Progenitor cell of endocrine pancreas (in vitro differentiated cells): ENCODE results near the gene NR1D2. TPM values are rescaled to one million over a fixed set of nuclear protein-coding genes. Genes with fewer than 3 reads are reported as not detected.

Source experiments
- DNase-seq: peaks from one replicate; pipeline ENCODE4 v3.0.0; 2021; ENCODE audit warnings: low spot score; ENCODE audit not compliant: unreplicated experiment
- H3K27ac Mint-ChIP-seq: 2 replicates; pipeline ENCODE4 v1.8.0; 2021; ENCODE audit warnings: mild to moderate bottlenecking, moderate library complexity, mixed read lengths
- H3K27me3 Mint-ChIP-seq: 2 replicates; pipeline ENCODE4 v1.8.0; 2021; ENCODE audit warnings: mixed read lengths
- H3K36me3 Mint-ChIP-seq: 2 replicates; pipeline ENCODE4 v1.8.0; 2022; ENCODE audit warnings: mixed read lengths; ENCODE audit not compliant: insufficient read depth
- H3K4me1 Mint-ChIP-seq: 2 replicates; pipeline ENCODE4 v1.8.0; 2021; ENCODE audit warnings: low read depth, mixed read lengths
- H3K4me3 Mint-ChIP-seq: 2 replicates; pipeline ENCODE4 v1.8.0; 2021; ENCODE audit warnings: low read depth, mild to moderate bottlenecking, moderate library complexity, mixed read lengths
- H3K9me3 Mint-ChIP-seq: 2 replicates; pipeline ENCODE4 v1.8.0; 2021; ENCODE audit warnings: low read depth, mixed read lengths
- CTCF ChIP-seq: fragments of 200-600 bp; sonication (generic); IDR thresholded peaks from one replicate; pipeline ENCODE4 v1.5.0; 2021; ENCODE audit warnings: antibody characterized with exemption, mild to moderate bottlenecking; ENCODE audit not compliant: unreplicated experiment
- total RNA-seq: library from RNA; stranded (reverse); gene quantifications from 2 replicates; pipeline ENCODE4 v1.2.1, GENCODE V29; 2021

NR1D2 gene
- total RNA-seq, 1 donor from 2014 or later = 14.9 TPM

- H3K4me3 Mint-ChIP-seq = no peak overlapping the region
- no peak overlapping the region for H3K27ac Mint-ChIP-seq
- H3K27me3 Mint-ChIP-seq = peaks cover 2% of the 10 kb centered on the region
- no peaks in the 10 kb centered on the region for H3K9me3 Mint-ChIP-seq
- H3K4me1 Mint-ChIP-seq = peaks cover 8% of the 10 kb centered on the region
- no peak for TF ChIP-seq CTCF
- H3K36me3 Mint-ChIP-seq = no peaks in the 10 kb centered on the region
- DNase-seq = no peak
Measured at GRCh38 chr3:23995219-23995618, 50.1 kb downstream of the NR1D2 start.

DNA sequence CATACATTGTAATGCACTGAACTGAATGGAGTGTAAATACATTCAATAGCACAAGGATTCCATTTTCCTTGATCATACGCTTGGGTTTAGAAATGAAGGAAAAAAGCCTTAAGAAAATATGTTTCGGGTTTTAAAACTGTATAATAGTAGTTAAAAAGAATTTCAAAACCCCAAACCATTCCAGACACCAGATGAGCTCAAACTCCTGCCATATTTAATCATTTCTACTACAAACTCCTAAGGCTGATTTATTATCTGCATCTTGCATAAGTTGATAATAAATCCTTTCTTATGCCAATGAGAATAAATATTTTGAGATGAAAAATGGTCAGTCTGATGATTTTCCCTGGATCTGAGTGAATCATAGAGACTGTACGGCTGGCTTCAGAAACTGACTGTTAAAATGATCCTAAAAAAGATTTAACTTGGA, 51.0 kb downstream of the NR1D2 start:
- no peaks in the 10 kb centered on the region for H3K36me3 Mint-ChIP-seq
- peaks cover 3% of the 10 kb centered on the region for H3K27me3 Mint-ChIP-seq
- DNase-seq = no peak
- no peak overlapping the region for H3K4me3 Mint-ChIP-seq
- no peaks in the 10 kb centered on the region for H3K9me3 Mint-ChIP-seq
- no peak overlapping the region for H3K27ac Mint-ChIP-seq
- H3K4me1 Mint-ChIP-seq = peaks cover 8% of the 10 kb centered on the region
- TF ChIP-seq CTCF = no peak

DNA sequence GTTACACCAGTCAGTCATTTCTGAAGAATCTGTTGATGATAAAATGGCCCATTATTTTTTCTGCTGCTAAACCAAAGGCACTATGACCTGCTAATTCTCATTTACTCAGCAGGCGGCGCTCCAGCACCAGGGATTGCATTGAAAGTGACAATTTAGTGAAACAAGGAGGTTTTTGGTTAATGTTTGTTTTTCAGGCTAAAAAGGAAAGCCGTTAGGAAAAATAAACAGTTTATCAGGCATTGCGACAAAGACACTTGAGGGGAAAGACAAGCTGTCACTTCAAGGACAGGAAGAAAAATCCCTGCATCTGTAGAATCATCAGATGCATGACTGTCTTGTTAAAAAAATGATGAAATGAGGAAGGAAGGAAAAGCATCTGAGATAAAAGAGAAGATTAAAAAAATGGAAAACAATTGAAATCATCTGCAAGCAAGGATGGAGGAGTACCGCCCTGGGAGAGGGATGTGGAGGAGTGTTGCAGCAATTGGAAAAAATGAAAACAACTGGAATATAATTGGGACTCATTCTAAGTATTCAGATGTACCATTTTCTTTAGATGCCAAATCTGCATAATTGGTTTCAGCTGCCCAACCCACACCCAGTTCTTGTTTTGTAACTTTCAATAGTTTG, 54.0 kb downstream of the NR1D2 start:
- Mint-ChIP-seq H3K27me3 (peaks cover 11% of the 10 kb centered on the region), H3K9me3 (peaks cover 2% of the 10 kb centered on the region), H3K27ac (no peak overlapping the region), H3K4me3 (no peak overlapping the region), H3K36me3 (no peaks in the 10 kb centered on the region), H3K4me1 (peaks cover 2% of the 10 kb centered on the region)
- TF ChIP-seq CTCF = peak; percentile 98
- DNase-seq = peak; percentile 68

GRCh38 chr3:24002129-24002528, 57.0 kb downstream of the NR1D2 start:
- H3K36me3 Mint-ChIP-seq = no peaks in the 10 kb centered on the region
- H3K4me3 Mint-ChIP-seq = no peak overlapping the region
- H3K4me1 Mint-ChIP-seq = peaks cover 4% of the 10 kb centered on the region
- H3K9me3 Mint-ChIP-seq = peaks cover 2% of the 10 kb centered on the region
- no peak for TF ChIP-seq CTCF
- DNase-seq = no peak
- H3K27me3 Mint-ChIP-seq = peaks cover 13% of the 10 kb centered on the region
- H3K27ac Mint-ChIP-seq = no peak overlapping the region

DNA sequence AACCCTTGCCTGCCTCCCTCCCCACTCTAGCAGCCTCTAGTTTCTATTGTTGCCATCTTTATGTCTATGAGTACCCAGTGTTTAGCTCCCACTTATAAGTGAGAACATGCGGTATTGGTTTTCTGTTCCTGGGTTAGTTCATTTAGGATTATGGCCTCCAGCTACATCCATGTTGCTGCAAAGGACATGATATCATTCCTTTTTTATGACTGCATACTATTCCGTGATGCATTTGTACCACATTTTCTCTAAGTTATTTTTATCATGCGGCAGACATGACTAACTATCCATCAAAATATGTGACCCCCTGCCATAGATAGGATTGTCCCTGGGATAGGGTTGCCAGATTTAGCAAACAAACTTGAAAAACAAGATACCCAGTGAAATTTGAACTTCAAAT, 58.4 kb downstream of the NR1D2 start:
- peaks cover 4% of the 10 kb centered on the region for H3K4me1 Mint-ChIP-seq
- H3K9me3 Mint-ChIP-seq = peaks cover 2% of the 10 kb centered on the region
- H3K36me3 Mint-ChIP-seq = no peaks in the 10 kb centered on the region
- H3K27ac Mint-ChIP-seq = no peak overlapping the region
- DNase-seq = no peak
- no peak for TF ChIP-seq CTCF
- peaks cover 13% of the 10 kb centered on the region for H3K27me3 Mint-ChIP-seq
- H3K4me3 Mint-ChIP-seq = no peak overlapping the region
